OCI-LY7 (cell line): ENCODE data around the gene PLEKHH1. TPM values are rescaled to one million over a fixed set of nuclear protein-coding genes. Genes with fewer than 3 reads are reported as not detected.

Experiments used
- BruUV-seq: library from RNA; stranded (reverse); fragments of 400-500 nt; replicated peaks from 2 replicates; lab custom pipeline; 2021; lab: Mats Ljungman, UMichigan
- CTCF ChIA-PET: fragments of 300-600 bp; sonication (Branson Sonifier 250); formaldehyde crosslinking; loops from one replicate; lab custom pipeline; 2022; ENCODE audit warnings: antibody characterized with exemption; ENCODE audit not compliant: unreplicated experiment; lab: Charles Lee
- POLR2A ChIA-PET: fragments of 300-600 bp; sonication (Branson Sonifier 250); formaldehyde crosslinking; loops from one replicate; lab custom pipeline; 2022; ENCODE audit warnings: antibody characterized with exemption; lab: Charles Lee
- DNase-seq: peaks from one replicate; pipeline ENCODE4 v3.0.0-alpha.2; 2015; ENCODE audit warnings: low spot score
- H2AFZ ChIP-seq: fragments of 200-600 bp; sonication (generic), shearing (Covaris generic); 2 replicates; pipeline ENCODE4 v1.6.1; 2014; ENCODE audit warnings: mild to moderate bottlenecking, antibody characterized with exemption, low read length, moderate library complexity
- H3K27ac ChIP-seq: fragments of 200-600 bp; sonication (generic); 2 replicates; pipeline ENCODE4 v1.5.1; 2014; ENCODE audit warnings: mixed run types, low read depth, mild to moderate bottlenecking, moderate library complexity, low read length, inconsistent platforms; ENCODE audit not compliant: poor library complexity, severe bottlenecking
- H3K36me3 ChIP-seq: fragments of 200-600 bp; sonication (generic); 2 replicates; pipeline ENCODE4 v1.6.1; 2014; ENCODE audit warnings: mild to moderate bottlenecking, antibody characterized with exemption, low read length, moderate library complexity, mixed read lengths; ENCODE audit not compliant: insufficient read depth
- H3K4me1 ChIP-seq: fragments of 200-600 bp; sonication (generic); 2 replicates; pipeline ENCODE4 v1.5.1; 2014; ENCODE audit warnings: mild to moderate bottlenecking, low read length; ENCODE audit not compliant: insufficient read depth, poor library complexity, severe bottlenecking
- H3K4me2 ChIP-seq: fragments of 200-600 bp; sonication (generic); 2 replicates; pipeline ENCODE4 v1.6.1; 2014; ENCODE audit warnings: mild to moderate bottlenecking, low read length
- H3K4me3 ChIP-seq: fragments of 200-600 bp; sonication (generic); 2 replicates; pipeline ENCODE4 v1.5.1; 2014; ENCODE audit warnings: mild to moderate bottlenecking, low read depth, low read length; ENCODE audit not compliant: poor library complexity, severe bottlenecking
- H3K79me2 ChIP-seq: fragments of 200-600 bp; sonication (generic); 2 replicates; pipeline ENCODE4 v1.6.1; 2016; ENCODE audit warnings: low read depth, mild to moderate bottlenecking, low read length, moderate library complexity, mixed read lengths; ENCODE audit not compliant: insufficient read depth
- H3K9me2 ChIP-seq: fragments of 200-600 bp; sonication (generic); 2 replicates; pipeline ENCODE4 v1.6.1; 2016; ENCODE audit warnings: mild to moderate bottlenecking, low read length, mixed read lengths; ENCODE audit not compliant: insufficient read depth
- H3K9me3 ChIP-seq: fragments of 200-600 bp; sonication (generic); 2 replicates; pipeline ENCODE4 v1.6.1; 2014; ENCODE audit warnings: mild to moderate bottlenecking, mixed run types, low read length, mixed read lengths
- H4K20me1 ChIP-seq: fragments of 200-600 bp; sonication (generic); 2 replicates; pipeline ENCODE4 v1.6.1; 2014; ENCODE audit warnings: mild to moderate bottlenecking, antibody characterized with exemption, low read length, moderate library complexity, mixed read lengths; ENCODE audit not compliant: insufficient read depth
- EZH2phosphoT487 ChIP-seq: fragments of 200-600 bp; sonication (generic); IDR thresholded peaks from 2 replicates; pipeline ENCODE4 v1.6.1; 2018; ENCODE audit warnings: low read depth, borderline replicate concordance, mild to moderate bottlenecking, mixed run types, antibody characterized with exemption, low read length, moderate library complexity, mixed read lengths
- intact Hi-C: fragments of 100-400 bp; cut with micrococcal nuclease; formaldehyde crosslinking; loops from one replicate; pipeline ENCODE4 v1.10.0; 2022; ENCODE audit not compliant: unreplicated experiment
- total RNA-seq, 2 experiments: library from RNA; depleted of rRNA in 1 of 2; stranded (reverse); fragments of >200 nt in 1 of 2; shearing (Covaris generic) in 1 of 2; gene quantifications; 2 replicates each; pipeline ENCODE4 v1.2.3, GENCODE V29; 2014 to 2022
- TF ChIP-seq, protein P1 (sequence below): fragments of 200-600 bp; sonication (generic); conservative IDR thresholded peaks from 2 replicates; pipeline ENCODE4 v1.5.1; 2014; ENCODE audit warnings: mild to moderate bottlenecking, antibody characterized with exemption, low read length, moderate library complexity, mixed read lengths

Gene PLEKHH1
- total RNA-seq, 2 experiments from 2014 or later = not detected

DNA sequence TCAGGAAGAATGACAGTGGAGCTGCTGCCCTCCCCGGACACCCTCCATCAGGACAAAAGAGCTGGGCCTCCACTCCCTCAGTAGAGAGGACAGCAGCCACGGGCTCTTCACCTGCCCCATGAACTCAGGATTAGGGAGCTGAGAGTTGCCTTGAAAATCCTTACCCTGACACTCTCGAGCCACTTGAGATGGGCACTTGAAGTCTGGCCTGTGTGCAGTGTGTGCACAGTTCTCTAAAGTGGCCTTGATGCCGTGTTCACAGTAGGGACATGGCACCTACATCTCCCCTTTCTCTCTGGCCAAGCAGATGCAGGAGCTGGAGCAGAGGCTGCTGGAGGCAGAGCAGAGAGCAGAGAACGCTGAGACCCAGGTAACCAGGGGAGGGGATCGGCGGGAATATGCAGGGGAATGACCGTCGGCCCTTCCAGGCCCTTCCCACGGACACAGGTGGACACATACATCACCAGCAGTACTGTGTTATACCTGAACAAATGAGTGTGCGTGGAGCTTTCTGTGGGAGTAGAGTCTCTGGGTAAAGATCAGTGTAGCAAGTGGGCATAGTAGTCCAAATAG is 22.5 kb downstream of the PLEKHH1 start:
- Histone ChIP-seq H2AFZ (no peak overlapping the region), H3K4me3 (no peak overlapping the region), H3K4me2 (no peak overlapping the region), H3K36me3 (no peaks in the 10 kb centered on the region), H3K4me1 (no peaks in the 10 kb centered on the region), H3K9me2 (no peaks in the 10 kb centered on the region), H3K9me3 (no peaks in the 10 kb centered on the region), H4K20me1 (no peaks in the 10 kb centered on the region), H3K27ac (no peak overlapping the region), H3K79me2 (no peaks in the 10 kb centered on the region)
- intact Hi-C loops = no loop called here
- POLR2A ChIA-PET = no interaction called here
- no peak for TF ChIP-seq EZH2phosphoT487
- TF ChIP-seq, protein P1, sequence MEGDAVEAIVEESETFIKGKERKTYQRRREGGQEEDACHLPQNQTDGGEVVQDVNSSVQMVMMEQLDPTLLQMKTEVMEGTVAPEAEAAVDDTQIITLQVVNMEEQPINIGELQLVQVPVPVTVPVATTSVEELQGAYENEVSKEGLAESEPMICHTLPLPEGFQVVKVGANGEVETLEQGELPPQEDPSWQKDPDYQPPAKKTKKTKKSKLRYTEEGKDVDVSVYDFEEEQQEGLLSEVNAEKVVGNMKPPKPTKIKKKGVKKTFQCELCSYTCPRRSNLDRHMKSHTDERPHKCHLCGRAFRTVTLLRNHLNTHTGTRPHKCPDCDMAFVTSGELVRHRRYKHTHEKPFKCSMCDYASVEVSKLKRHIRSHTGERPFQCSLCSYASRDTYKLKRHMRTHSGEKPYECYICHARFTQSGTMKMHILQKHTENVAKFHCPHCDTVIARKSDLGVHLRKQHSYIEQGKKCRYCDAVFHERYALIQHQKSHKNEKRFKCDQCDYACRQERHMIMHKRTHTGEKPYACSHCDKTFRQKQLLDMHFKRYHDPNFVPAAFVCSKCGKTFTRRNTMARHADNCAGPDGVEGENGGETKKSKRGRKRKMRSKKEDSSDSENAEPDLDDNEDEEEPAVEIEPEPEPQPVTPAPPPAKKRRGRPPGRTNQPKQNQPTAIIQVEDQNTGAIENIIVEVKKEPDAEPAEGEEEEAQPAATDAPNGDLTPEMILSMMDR = no peak
- no TSS peak for BruUV-seq
- DNase-seq = no peak
- CTCF ChIA-PET = no interaction called here

- ChIA-PET CTCF (no interaction called here), POLR2A (interaction anchor here (0.9 kb wide), 1 partner anchor 128 kb away, joined by 3 read pairs; no protein-coding TSS in a partner anchor)
- no peaks in the 10 kb centered on the region for H3K9me2 ChIP-seq
- no peak overlapping the region for H2AFZ ChIP-seq
- no peak overlapping the region for H3K4me3 ChIP-seq
- no peaks in the 10 kb centered on the region for H3K79me2 ChIP-seq
- no peak overlapping the region for H3K27ac ChIP-seq
- no peak overlapping the region for H3K4me2 ChIP-seq
- intact Hi-C loops = no loop called here
- H3K4me1 ChIP-seq = no peaks in the 10 kb centered on the region
- TF ChIP-seq, protein P1 = no peak
- TF ChIP-seq EZH2phosphoT487 = no peak
- no peaks in the 10 kb centered on the region for H3K36me3 ChIP-seq
- no peak for DNase-seq
- H4K20me1 ChIP-seq = no peaks in the 10 kb centered on the region
- no TSS peak for BruUV-seq
- no peaks in the 10 kb centered on the region for H3K9me3 ChIP-seq
Observed at GRCh38 chr14:67556671-67557070, 23.6 kb downstream of the PLEKHH1 start.

DNA sequence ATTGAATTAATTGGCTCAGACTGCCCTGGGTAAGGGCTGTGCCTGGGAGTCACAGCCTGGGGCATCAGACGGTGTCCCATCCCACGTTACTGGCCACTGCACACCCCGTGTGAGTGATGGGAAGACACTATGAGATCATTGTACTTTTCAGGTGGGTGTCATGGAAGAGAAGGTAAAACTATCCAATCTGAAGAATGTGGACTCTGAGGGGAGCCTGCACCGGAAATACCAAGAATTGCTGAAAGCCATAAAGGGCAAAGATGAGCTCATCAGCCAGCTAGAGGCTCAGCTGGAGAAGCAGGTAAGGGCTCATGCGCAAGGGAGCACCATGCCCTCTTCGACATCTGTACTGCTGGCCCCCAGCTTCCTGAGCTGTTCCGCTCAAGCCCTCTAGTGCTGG is 24.0 kb downstream of the PLEKHH1 start:
- H4K20me1 ChIP-seq = no peaks in the 10 kb centered on the region
- no peak for DNase-seq
- ChIA-PET CTCF (no interaction called here), POLR2A (interaction anchor here (0.9 kb wide), 1 partner anchor 128 kb away, joined by 3 read pairs; no protein-coding TSS in a partner anchor)
- no peak overlapping the region for H3K27ac ChIP-seq
- no peak overlapping the region for H3K4me2 ChIP-seq
- intact Hi-C loops = no loop called here
- no TSS peak for BruUV-seq
- no peaks in the 10 kb centered on the region for H3K79me2 ChIP-seq
- H2AFZ ChIP-seq = no peak overlapping the region
- H3K9me2 ChIP-seq = no peaks in the 10 kb centered on the region
- H3K9me3 ChIP-seq = no peaks in the 10 kb centered on the region
- H3K4me3 ChIP-seq = no peak overlapping the region
- no peaks in the 10 kb centered on the region for H3K4me1 ChIP-seq
- no peak for TF ChIP-seq EZH2phosphoT487
- TF ChIP-seq, protein P1 = no peak
- H3K36me3 ChIP-seq = no peaks in the 10 kb centered on the region
